NCI-H226 (cell line): ENCODE results near the gene COP1.
"Not testable (repeated sequence)": the region's sequence is repeated elsewhere in the genome, so short reads cannot be mapped to it uniquely, and the experiment has no call there.

Source experiments
- DNase-seq: peaks from one replicate; pipeline ENCODE4 v3.0.0-alpha.2; 2015

Gene COP1

GRCh38 chr1:176118985-176119384, 88.1 kb downstream of the COP1 start:
- no peak for DNase-seq

GRCh38 chr1:176111835-176112234, 95.3 kb downstream of the COP1 start:
- no peak for DNase-seq

GRCh38 chr1:176110203-176110602, 96.9 kb downstream of the COP1 start:
- no peak for DNase-seq

- peak; percentile 20 for DNase-seq
Observed at GRCh38 chr1:176102768-176103350, 104.2 kb downstream of the COP1 start.

GRCh38 chr1:176101951-176102642, 105.0 kb downstream of the COP1 start:
- no peak for DNase-seq

- no peak for DNase-seq
Observed at GRCh38 chr1:176098560-176098959, 108.5 kb downstream of the COP1 start.

- no peak for DNase-seq
Observed at GRCh38 chr1:176096015-176096414, 111.1 kb downstream of the COP1 start.

- no peak for DNase-seq
Observed at GRCh38 chr1:176090766-176091165, 116.3 kb downstream of the COP1 start.

- not testable (repeated sequence) for DNase-seq
Observed at GRCh38 chr1:176087746-176088145, 119.3 kb downstream of the COP1 start.

GRCh38 chr1:176073524-176074157, 133.4 kb downstream of the COP1 start:
- peak; percentile 5 for DNase-seq

- no peak for DNase-seq
Observed at GRCh38 chr1:176068901-176069300, 138.2 kb downstream of the COP1 start.

- DNase-seq, result no peak
Observed at GRCh38 chr1:176068256-176068655, 138.8 kb downstream of the COP1 start.

GRCh38 chr1:176066709-176067108, 140.4 kb downstream of the COP1 start:
- DNase-seq, result no peak

- no peak for DNase-seq
Observed at GRCh38 chr1:176058686-176059085, 148.4 kb downstream of the COP1 start.

- DNase-seq, result no peak
Observed at GRCh38 chr1:176056312-176056711, 150.8 kb downstream of the COP1 start.

GRCh38 chr1:176055398-176055797, 151.7 kb downstream of the COP1 start:
- DNase-seq, result no peak

GRCh38 chr1:176051902-176052518, 155.1 kb downstream of the COP1 start:
- DNase-seq, result no peak

GRCh38 chr1:176051402-176051801, 155.7 kb downstream of the COP1 start:
- DNase-seq, result no peak

GRCh38 chr1:176049582-176049981, 157.5 kb downstream of the COP1 start:
- DNase-seq, result no peak

- DNase-seq, result no peak
Observed at GRCh38 chr1:176046926-176047325, 160.2 kb downstream of the COP1 start.

GRCh38 chr1:176043537-176043936, 163.5 kb downstream of the COP1 start:
- no peak for DNase-seq

GRCh38 chr1:176033881-176034280, 173.2 kb downstream of the COP1 start:
- DNase-seq, result no peak

- DNase-seq, result no peak
Observed at GRCh38 chr1:176033474-176033873, 173.6 kb downstream of the COP1 start.
